ENCODE data around the gene SPRR2B.
"Not testable (repeated sequence)": the region's sequence is repeated elsewhere in the genome, so short reads cannot be mapped to it uniquely, and the experiment has no call there.

The SPRR2B gene

DNA sequence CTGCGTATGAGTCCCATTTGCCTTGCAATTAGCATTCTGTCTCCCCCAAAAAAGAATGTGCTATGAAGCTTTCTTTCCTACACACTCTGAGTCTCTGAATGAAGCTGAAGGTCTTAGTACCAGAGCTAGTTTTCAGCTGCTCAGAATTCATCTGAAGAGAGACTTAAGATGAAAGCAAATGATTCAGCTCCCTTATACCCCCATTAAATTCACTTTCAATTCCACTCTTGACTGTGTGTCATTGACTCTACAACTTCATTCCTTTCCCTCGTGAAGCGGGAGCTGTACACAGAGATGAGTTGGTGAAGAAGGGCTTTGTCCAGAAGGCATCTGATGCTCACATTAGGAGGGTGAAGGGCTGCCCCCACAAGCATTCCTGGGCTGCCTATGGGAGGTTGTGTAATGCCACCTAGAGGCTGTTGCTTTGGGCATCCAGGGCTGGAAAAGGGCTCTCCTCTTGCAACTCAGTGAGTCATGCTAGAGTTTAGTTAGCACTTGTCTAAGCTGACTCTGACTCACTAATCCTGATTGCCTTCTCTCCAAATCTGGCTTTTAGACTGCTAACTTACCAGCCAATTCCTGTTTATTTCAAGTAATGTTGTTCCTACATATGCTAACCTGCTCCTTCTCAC lies 38.6 kb downstream of the SPRR2B start:
- no peak for DNase-seq (ENCODE audit: low read depth in 3 of 3)

DNA sequence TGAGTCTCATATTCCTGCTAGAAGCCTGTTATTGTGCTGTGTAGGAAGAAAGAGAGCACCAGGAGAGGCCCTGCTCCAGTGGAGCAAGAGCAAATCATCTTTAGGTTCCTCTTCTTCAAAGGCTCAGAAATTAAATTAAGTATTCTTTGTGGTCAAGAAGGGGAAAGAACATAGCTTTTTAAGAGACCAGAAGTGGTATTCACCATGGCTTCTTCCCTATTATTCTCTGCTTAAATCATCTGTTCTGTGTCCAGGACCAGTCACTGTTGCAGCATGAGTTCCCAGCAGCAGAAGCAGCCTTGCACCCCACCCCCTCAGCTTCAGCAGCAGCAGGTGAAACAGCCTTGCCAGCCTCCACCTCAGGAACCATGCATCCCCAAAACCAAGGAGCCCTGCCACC lies 39.3 kb downstream of the SPRR2B start:
- no peak for DNase-seq (ENCODE audit: low read depth in 3 of 3)

DNA sequence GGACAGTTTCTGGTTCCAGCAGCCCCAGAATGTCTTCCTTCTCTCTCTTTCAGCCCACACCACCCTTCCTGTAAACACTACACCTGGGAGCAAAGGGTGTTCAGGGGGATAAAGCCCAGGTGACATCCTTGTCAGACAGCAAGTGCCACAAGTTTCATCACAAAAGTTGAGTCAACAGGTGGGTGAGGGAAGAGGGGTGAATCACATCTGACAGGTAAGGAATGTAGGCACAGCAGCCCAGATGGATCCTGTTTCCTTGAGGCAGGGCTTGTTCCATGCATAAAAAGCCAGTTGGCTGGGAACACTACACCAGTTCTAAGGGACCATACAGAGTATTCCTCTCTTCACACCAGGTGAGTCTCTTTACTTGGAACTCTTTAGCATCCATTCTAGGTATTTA lies 40.5 kb downstream of the SPRR2B start, which contains the start of gene SPRR1B:
TSS of gene SPRR1B (plus strand) at position 309 of the 400 bp plus-strand sequence. CDS start 1,143 bp downstream, outside the sequence.
- DNase-seq (ENCODE audit: low read depth in 3 of 3): no peak

DNA sequence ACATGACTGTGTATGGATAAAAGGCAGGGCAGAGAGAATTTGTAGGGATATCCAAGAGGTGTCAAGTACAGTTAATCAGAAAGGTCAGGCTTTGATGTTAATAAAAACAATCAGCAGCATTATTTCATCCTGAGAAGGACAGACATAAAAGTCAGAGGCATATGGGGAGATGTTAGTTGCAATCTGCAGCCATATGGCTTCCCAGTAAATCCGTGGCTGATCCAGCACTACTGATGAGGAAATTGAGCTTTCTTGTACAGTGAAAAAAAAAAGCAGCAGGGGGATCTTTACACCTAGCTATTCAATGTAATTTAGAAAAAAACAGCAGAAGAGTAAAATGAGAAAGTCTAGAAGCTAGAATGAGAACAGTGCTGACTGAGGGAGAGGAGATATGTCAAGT lies 42.6 kb downstream of the SPRR2B start:
- DNase-seq (ENCODE audit: low read depth in 3 of 3): no peak

DNA sequence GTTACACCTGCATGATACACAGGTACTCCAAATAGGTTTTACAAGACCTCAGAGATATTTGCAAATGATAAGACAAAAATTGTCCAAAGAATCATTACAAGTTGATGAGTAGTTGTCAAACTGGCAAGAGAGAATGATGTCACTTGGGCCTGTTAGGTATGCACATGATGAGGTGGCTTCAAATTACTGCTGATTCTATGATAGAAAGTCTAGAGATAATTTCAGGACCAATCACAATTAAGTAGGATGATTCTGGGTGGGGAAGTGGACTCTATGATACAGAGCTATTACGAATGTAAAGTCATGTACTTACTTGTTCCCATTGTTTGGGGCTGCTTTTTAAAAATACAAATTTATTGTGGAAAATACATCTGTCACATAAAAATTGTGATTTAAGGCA lies 45.6 kb downstream of the SPRR2B start:
- no peak for DNase-seq (ENCODE audit: low read depth in 3 of 3)

DNA sequence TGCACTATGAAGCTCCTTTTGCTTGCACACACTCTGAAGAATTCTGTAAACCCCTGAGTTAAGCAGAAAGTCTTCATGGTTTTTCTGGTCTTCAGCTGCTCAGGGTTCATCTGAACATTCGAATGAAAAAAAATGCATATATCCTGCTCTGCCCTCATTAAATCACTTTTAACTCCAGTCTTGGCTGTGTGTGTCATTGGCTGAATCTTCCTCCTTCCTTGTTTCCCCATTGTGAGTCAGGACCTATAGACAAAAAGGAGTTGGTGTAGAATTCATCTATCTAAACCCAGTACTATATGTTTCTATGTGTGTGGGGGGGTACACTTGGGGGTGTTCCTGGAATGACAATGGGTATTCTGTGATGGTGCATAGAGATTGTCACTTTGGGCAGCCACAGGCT lies 47.0 kb downstream of the SPRR2B start:
- no peak for DNase-seq (ENCODE audit: low read depth in 3 of 3)

DNA sequence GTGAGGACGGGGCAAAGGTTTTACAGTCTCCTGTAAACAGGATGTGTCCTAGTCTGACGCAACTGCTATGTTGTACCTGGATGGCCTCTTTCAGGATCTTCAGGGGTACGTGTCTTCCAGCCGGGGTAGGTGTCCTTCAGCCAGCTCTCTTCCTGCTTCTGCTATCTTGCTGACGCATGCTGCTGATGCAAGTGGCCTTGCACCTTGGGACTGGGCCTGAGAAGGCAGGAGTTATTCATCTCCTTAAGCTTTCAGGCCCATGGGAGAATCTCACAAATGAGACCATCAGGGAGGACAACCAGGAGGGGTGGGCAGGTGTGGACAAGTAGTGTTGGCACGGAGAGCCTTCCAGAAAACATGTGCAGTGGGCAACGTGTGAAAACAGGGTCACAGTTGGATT lies 48.3 kb downstream of the SPRR2B start:
- no peak for DNase-seq (ENCODE audit: low read depth in 3 of 3)

DNA sequence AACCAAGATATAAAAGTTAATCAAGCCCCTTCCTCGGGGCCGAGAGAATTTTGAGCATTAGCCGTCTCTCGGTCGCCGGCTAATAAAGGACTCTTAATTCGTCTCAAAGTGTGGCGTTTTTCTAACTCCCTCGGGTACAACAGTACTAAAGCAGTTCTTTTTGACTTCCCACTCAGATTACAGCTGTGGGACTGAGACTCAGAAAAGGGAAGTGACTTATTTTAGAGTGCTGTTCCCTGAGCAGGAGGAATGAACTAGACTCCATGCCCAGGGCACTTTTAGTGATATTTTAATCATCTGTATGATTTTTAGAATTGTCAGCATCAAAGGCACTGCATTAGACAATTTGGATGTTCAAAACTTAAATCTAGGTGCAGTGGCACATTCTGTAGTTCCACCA lies 49.1 kb downstream of the SPRR2B start:
- not testable (repeated sequence) for DNase-seq (ENCODE audit: low read depth in 3 of 3)

DNA sequence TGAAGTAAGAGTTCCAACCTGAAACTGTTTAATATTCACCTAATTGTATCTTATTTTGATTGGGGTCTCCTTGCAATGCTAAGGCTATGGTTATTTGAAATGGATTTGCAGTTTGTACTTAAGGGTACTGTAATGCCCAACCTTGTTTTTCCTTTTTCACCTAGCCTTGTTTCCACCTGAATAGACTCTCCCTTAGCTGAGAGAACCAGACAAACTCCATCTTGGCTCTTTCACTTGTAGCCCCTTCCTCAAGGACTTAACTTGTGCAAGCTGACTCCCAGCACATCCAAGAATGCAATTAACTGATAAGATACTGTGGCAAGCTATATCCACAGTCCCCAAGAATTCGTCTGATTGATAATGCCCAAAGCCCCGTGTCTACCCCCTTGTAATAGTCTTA lies 49.6 kb downstream of the SPRR2B start:
- DNase-seq (ENCODE audit: low read depth in 3 of 3): not testable (repeated sequence)
